GM12878 (cell line): ENCODE data around the gene ARHGAP22. TPM values are rescaled to one million over a fixed set of nuclear protein-coding genes. Genes with fewer than 3 reads are reported as not detected.

Experiments used
- ATAC-seq: fragments of 200-7000 bp; cut with Tn5 transposase; 3 replicates; pipeline ENCODE4 v1.9.1; 2020; ENCODE audit warnings: mild to moderate bottlenecking, moderate library complexity
- BruUV-seq: library from RNA; stranded (reverse); fragments of 400-500 nt; replicated peaks from 2 replicates; lab custom pipeline; 2021; lab: Mats Ljungman, UMichigan
- CTCF ChIA-PET: fragments of 300-600 bp; sonication (Branson Sonifier 250); formaldehyde crosslinking; extraction: SDS; loops from one replicate; lab custom pipeline; 2021; ENCODE audit warnings: inconsistent platforms; lab: Yijun Ruan, JAX
- POLR2A ChIA-PET: fragments of 350-600 bp; formaldehyde crosslinking; extraction: SDS; loops from one replicate; lab custom pipeline; 2021; ENCODE audit warnings: inconsistent platforms; lab: Charles Lee
- RAD21 ChIA-PET: fragments of 300-600 bp; sonication (Branson Sonifier 250); formaldehyde crosslinking; loops from one replicate; lab custom pipeline; 2023; ENCODE audit warnings: antibody characterized with exemption; ENCODE audit not compliant: unreplicated experiment; lab: Charles Lee
- SMC1A ChIA-PET: fragments of 300-600 bp; sonication (Branson Sonifier 250); formaldehyde crosslinking; loops from one replicate; lab custom pipeline; 2023; ENCODE audit not compliant: unreplicated experiment, uncharacterized antibody; lab: Charles Lee
- DNase-seq: peaks from one replicate; pipeline ENCODE4 v3.0.0-alpha.2; 2011; ENCODE audit warnings: low read depth, low spot score
- FAIRE-seq: peaks from 3 replicates; lab custom pipeline; 2011; peaks lifted over from hg19 to GRCh38; lab: Jason Lieb, UNC
- H2AFZ ChIP-seq: 2 replicates; pipeline ENCODE4 v1.6.0; 2011; ENCODE audit warnings: low read depth, low read length, control low read depth; ENCODE audit not compliant: control insufficient read depth
- H3K27ac ChIP-seq: 2 replicates; pipeline ENCODE4 v1.5.1; 2011; ENCODE audit warnings: control low read depth; ENCODE audit not compliant: control insufficient read depth, insufficient read depth
- H3K27me3 ChIP-seq, 2 experiments: replicated peaks in 1 of 2; 2 replicates each; pipeline versions ENCODE4 v1.6.0 to v1.6.1; 2011; ENCODE audit warnings: low read length in 1 of 2; ENCODE audit not compliant: control insufficient read depth in 2 of 2, insufficient read depth in 2 of 2
- H3K36me3 ChIP-seq, 2 experiments: 2 replicates each; pipeline ENCODE4 v1.5.1; 2011; ENCODE audit warnings: low read length in 1 of 2; ENCODE audit not compliant: control insufficient read depth in 2 of 2, insufficient read depth in 2 of 2
- H3K4me1 ChIP-seq: 2 replicates; pipeline ENCODE4 v1.6.1; 2011; ENCODE audit warnings: mild to moderate bottlenecking, low read length, moderate library complexity, mixed read lengths; ENCODE audit not compliant: control insufficient read depth, insufficient read depth
- H3K4me2 ChIP-seq: 2 replicates; pipeline ENCODE4 v1.6.0; 2011; ENCODE audit warnings: control low read depth; ENCODE audit not compliant: control insufficient read depth, insufficient read depth
- H3K4me3 ChIP-seq: fragments of 200-600 bp; sonication (generic); 2 replicates; pipeline ENCODE4 v1.5.1; 2016
- H3K79me2 ChIP-seq: 2 replicates; pipeline ENCODE4 v1.6.0; 2011; ENCODE audit warnings: low read length; ENCODE audit not compliant: control insufficient read depth, insufficient read depth
- H3K9ac ChIP-seq: 2 replicates; pipeline ENCODE4 v1.8.0; 2011; ENCODE audit warnings: low read length, control low read depth, mixed read lengths; ENCODE audit not compliant: control insufficient read depth, insufficient read depth
- H3K9me3 ChIP-seq: replicated peaks from 3 replicates; pipeline ENCODE4 v1.5.1; 2011; ENCODE audit warnings: mild to moderate bottlenecking, low read length; ENCODE audit not compliant: control insufficient read depth, insufficient read depth
- H4K20me1 ChIP-seq: 2 replicates; pipeline ENCODE4 v1.6.0; 2011; ENCODE audit not compliant: control insufficient read depth, insufficient read depth
- BACH1 ChIP-seq: fragments of 450-650 bp; IDR thresholded peaks from 2 replicates; pipeline ENCODE4 v1.6.1; 2017; ENCODE audit warnings: mild to moderate bottlenecking, borderline replicate concordance
- E2F8 ChIP-seq: fragments of 450-650 bp; IDR thresholded peaks from 2 replicates; pipeline ENCODE4 v1.6.1; 2018; ENCODE audit warnings: mild to moderate bottlenecking, low read depth, moderate library complexity; ENCODE audit not compliant: partially characterized antibody
- EED ChIP-seq: sonication (generic); IDR thresholded peaks from 2 replicates; pipeline ENCODE4 v1.6.1; 2016; ENCODE audit warnings: antibody characterized with exemption, low read depth
- FOXK2 ChIP-seq: fragments of 450-650 bp; IDR thresholded peaks from 2 replicates; pipeline ENCODE4 v1.6.1; 2017; ENCODE audit warnings: mild to moderate bottlenecking, moderate library complexity
- JUNB ChIP-seq: IDR thresholded peaks from 2 replicates; pipeline ENCODE4 v1.6.1; 2016; ENCODE audit warnings: antibody characterized with exemption, mild to moderate bottlenecking
- JUND ChIP-seq: IDR thresholded peaks from 2 replicates; pipeline ENCODE4 v1.6.1; 2012; ENCODE audit warnings: low read depth, mild to moderate bottlenecking, low read length, improper control_type of control experiment, moderate library complexity
- MEF2A ChIP-seq: IDR thresholded peaks from 2 replicates; pipeline ENCODE4 v1.6.1; 2011; ENCODE audit warnings: low read depth, mild to moderate bottlenecking, low read length, moderate library complexity; ENCODE audit not compliant: insufficient read depth
- MTA3 ChIP-seq: IDR thresholded peaks from 2 replicates; pipeline ENCODE4 v1.6.1; 2012; ENCODE audit warnings: low read length, inconsistent platforms, borderline replicate concordance
- MYB ChIP-seq: fragments of 150-350 bp; IDR thresholded peaks from 2 replicates; pipeline ENCODE4 v1.6.1; 2014; ENCODE audit warnings: mild to moderate bottlenecking, low read depth, low read length, borderline replicate concordance
- NR2F1 ChIP-seq: fragments of 450-650 bp; conservative IDR thresholded peaks from 2 replicates; pipeline ENCODE4 v1.6.1; 2017; ENCODE audit warnings: mild to moderate bottlenecking
- POLR2AphosphoS2 ChIP-seq: IDR thresholded peaks from 2 replicates; pipeline ENCODE4 v1.6.1; 2011; ENCODE audit warnings: low read depth, mild to moderate bottlenecking, low read length, improper control_type of control experiment, moderate library complexity
- RAD51 ChIP-seq: fragments of 450-650 bp; IDR thresholded peaks from 2 replicates; pipeline ENCODE4 v1.6.1; 2016; ENCODE audit warnings: moderate library complexity, mild to moderate bottlenecking, inconsistent platforms
- RCOR1 ChIP-seq: conservative IDR thresholded peaks from 2 replicates; pipeline ENCODE4 v1.6.1; 2012; ENCODE audit warnings: low read depth, low read length, improper control_type of control experiment
- WGBS: methylation state at CpG from one replicate; pipeline ENCODE4 v1.1.6; 2016; ENCODE audit warnings: low lambda C conversion rate; ENCODE audit not compliant: insufficient replicate concordance, insufficient coverage; ENCODE audit errors: missing lambda C conversion rate; 5-methylcytosine and 5-hydroxymethylcytosine counted together
- in situ Hi-C: fragments of 300-500 bp; cut with MboI; formaldehyde crosslinking; loops from 9 replicates; pipeline ENCODE4 v1.14.3; 2018; ENCODE audit warnings: mixed read lengths
- intact Hi-C: fragments of 100-400 bp; cut with micrococcal nuclease; formaldehyde crosslinking; loops from one replicate; pipeline ENCODE4 v1.14.2; 2022; ENCODE audit not compliant: unreplicated experiment
- polyA plus RNA-seq, 11 experiments: library from polyadenylated mRNA; depleted of rRNA in 4 of 11; unstranded in 6 of 11; stranded (reverse) in 5 of 11; fragments of >200 nt; fragmentation: Nextera tagmentation in 4 of 11; fragmentation: Illumina TruSeq in 1 of 11; extraction: Ambion mirVana in 4 of 11; extraction: Trizol in 1 of 11; gene quantifications; 1 replicate in 1 of 11; 2 replicates in 10 of 11; pipeline versions ENCODE4 v1.2.1 to v1.2.3, GENCODE V29; 2011 to 2016; ENCODE audit warnings: inconsistent platforms in 2 of 11, missing spikeins in 2 of 11, low read depth in 1 of 11
- total RNA-seq, 4 experiments: library from RNA; depleted of rRNA in 3 of 4; stranded (reverse); fragments of >200 nt in 3 of 4; fragmentation: Illumina TruSeq in 1 of 4; extraction: Trizol in 1 of 4; gene quantifications; 2 replicates each; pipeline versions ENCODE4 v1.2.1 to v1.2.3, GENCODE V29; 2013 to 2021

Gene ARHGAP22
- total and polyA plus RNA-seq, 10 of the 15 experiments (the other 5 are each of a cell fraction or from before 2014, with no cell fraction given): 0.07 to 0.61 (median 0.18) TPM; not detected in 5

DNA sequence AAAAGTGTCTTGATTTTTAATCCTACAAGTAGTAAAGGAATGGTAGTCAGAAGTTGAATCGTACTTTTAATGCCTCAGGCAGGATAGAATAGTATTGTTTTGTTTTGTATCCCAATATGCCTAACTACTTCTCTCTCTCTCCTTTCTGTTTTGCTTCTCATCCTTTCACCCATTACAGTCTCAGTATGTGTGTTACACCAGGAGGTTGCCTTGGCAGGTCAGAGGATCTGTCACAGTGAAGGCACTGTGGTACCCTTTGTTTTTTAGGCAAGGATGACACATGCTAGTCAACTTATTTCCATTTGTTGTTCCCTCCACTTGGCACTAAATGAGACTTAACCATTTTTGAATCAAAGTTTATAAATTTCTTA is 204.0 kb downstream of the ARHGAP22 start:
- H3K4me1 ChIP-seq: peaks cover 8% of the 10 kb centered on the region; the same call in 1 of the 2 replicates
- H3K4me2 ChIP-seq: no peak overlapping the region
- intact Hi-C loops (no loop called here), in situ Hi-C loops (no loop called here)
- no peak overlapping the region for H3K27ac ChIP-seq
- no peaks in the 10 kb centered on the region for H3K27me3 ChIP-seq
- ChIA-PET CTCF (interaction anchor here (1.4 to 1.7 kb wide), 2 partner anchors 22 to 186 kb away, joined by 3 to 6 read pairs; no protein-coding TSS in a partner anchor), RAD21 (interaction anchor here (1.1 kb wide), 1 partner anchor 16 kb away, joined by 3 read pairs; no protein-coding TSS in a partner anchor), SMC1A (interaction anchor here (1.2 to 1.9 kb wide), 2 partner anchors 11 to 33 kb away, joined by 3 to 4 read pairs; no protein-coding TSS in a partner anchor), POLR2A (interaction anchor here (0.5 kb wide), 1 partner anchor 102 kb away, joined by 3 read pairs; no protein-coding TSS in a partner anchor)
- no peak overlapping the region for H2AFZ ChIP-seq
- WGBS: 100% methylated on average over 1 of the region's 1 CpG
- TF ChIP-seq FOXK2: no peak
- no peak for TF ChIP-seq POLR2AphosphoS2
- TF ChIP-seq MEF2A: no peak
- TF ChIP-seq BACH1: no peak
- TF ChIP-seq NR2F1: no peak
- TF ChIP-seq RCOR1: no peak
- TF ChIP-seq JUNB: no peak
- no peak for TF ChIP-seq MTA3
- TF ChIP-seq RAD51: no peak
- TF ChIP-seq E2F8: no peak
- no peak for TF ChIP-seq JUND
- TF ChIP-seq EED: no peak
- no peak for TF ChIP-seq MYB
- ATAC-seq: peak; percentile 62
- no peak overlapping the region for H3K9ac ChIP-seq
- no TSS peak for BruUV-seq
- H3K9me3 ChIP-seq: no peaks in the 10 kb centered on the region
- H3K4me3 ChIP-seq: no peak overlapping the region
- H3K36me3 ChIP-seq: no peaks in the 10 kb centered on the region
- no peak for DNase-seq
- H4K20me1 ChIP-seq: no peaks in the 10 kb centered on the region
- FAIRE-seq: peak; percentile 7
- no peaks in the 10 kb centered on the region for H3K79me2 ChIP-seq
